GM19043 (cell line): Measurements from ENCODE around the gene PPP4R3A.
"Not testable (repeated sequence)": the region's sequence is repeated elsewhere in the genome, so short reads cannot be mapped to it uniquely, and the experiment has no call there.

Source experiments
- ATAC-seq: cut with Tn5 transposase; IDR thresholded peaks from one replicate; pipeline ENCODE4 v1.9.1; 2021; ENCODE audit warnings: low read depth; ENCODE audit not compliant: unreplicated experiment

The PPP4R3A gene

DNA sequence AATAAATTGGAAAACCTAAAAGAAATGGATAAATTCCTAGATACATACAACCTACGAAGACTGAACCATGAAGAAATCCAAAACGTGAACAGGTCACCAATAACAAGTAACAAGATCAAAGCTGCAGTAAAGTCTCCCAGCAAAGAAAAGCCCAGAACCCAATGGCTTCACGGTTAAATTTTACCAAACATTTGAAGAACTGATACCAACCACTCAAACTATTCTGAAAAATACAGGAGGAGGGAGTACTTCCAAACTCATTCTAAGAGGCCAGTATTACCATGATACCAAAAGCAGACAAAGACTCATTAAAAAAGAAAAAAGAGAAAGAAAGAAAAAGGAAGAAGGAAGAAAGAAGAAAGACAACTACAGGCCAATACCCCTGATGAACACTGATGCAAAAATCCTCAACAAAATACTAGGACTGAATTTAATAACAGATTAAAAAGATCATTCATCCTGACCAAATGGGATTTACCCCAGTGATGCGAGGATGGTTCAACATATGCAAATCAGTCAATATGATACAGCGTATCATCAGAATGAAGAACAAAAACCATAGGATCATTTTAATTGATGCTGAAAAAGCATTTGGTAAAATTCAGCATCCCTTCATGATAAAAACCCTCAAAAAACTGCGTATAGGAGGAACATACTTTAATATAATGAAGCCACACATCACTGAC lies 65.6 kb downstream of the PPP4R3A start:
- ATAC-seq = no peak

DNA sequence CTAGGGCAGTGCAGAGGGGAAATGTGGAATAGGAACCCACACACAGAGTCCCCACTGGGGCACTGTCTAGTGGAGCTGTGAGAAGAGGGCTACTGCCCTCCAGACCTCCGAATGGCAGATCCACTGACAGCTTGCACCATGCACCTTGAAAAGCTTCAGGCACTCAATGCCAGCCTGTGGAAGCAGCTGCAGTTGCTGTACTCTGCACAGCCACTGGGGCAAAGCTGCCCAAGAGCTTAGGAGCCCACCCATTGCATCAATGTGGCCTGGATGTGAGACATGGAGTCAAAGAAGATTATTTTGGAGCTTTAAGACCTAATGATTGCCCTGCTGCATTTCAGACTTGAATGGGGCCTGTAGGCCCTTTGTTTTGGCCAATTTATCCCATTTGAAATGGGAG lies 70.8 kb downstream of the PPP4R3A start:
- ATAC-seq = no peak

DNA sequence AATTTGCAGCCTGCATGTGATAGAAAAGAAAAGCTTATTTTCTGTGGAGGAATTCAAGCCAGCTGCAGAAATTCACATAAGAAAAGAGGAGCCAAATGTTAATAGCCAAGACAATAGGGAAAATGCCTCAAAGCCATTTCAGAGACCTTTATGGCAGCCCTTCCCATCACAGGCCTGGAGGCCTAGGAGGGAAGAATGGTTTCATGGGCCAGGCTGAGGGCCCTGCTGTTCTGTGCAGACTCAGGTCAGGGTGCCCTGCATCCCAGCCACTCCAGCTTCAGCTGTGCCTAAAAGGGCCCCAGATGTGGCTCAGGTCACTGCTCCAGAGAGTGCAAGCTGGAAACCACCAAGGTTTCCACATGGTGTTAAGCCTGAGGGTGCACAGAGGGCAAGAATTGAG lies 71.3 kb downstream of the PPP4R3A start:
- no peak for ATAC-seq

DNA sequence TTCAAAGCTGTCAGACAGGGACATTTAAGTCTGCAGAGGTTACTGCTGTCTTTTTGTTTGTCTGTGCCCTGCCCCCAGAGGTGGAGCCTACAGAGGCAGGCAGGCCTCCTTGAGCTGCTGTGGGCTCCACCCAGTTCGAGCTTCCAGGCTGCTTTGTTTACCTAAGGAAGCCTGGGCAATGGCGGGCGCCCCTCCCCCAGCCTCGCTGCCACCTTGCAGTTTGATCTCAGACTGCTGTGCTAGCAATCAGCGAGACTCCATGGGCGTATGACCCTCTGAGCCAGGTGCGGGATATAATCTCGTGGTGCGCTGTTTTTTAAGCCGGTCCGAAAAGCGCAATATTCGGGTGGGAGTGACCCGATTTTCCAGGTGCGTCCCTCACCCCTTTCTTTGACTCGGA lies 73.8 kb downstream of the PPP4R3A start:
- not testable (repeated sequence) for ATAC-seq

DNA sequence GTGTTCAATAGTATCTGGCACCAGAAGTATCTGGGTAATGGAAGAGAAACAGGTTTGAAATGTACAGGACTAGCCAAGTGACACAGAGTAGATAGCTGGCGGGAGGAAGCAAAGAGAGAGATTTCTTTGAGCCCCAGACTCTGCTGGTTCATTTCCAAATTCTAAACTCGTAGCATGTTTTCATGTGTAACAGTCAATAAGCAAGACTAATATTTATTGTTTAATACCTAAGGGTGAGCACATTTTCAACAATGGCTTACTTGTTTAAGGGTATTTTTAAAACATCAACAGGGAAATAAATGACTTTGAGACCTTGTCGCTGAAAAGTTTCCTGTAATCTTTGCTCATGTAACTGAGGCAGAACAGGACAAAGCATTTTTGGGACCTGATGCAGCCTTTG lies 80.7 kb downstream of the PPP4R3A start:
- ATAC-seq = no peak

DNA sequence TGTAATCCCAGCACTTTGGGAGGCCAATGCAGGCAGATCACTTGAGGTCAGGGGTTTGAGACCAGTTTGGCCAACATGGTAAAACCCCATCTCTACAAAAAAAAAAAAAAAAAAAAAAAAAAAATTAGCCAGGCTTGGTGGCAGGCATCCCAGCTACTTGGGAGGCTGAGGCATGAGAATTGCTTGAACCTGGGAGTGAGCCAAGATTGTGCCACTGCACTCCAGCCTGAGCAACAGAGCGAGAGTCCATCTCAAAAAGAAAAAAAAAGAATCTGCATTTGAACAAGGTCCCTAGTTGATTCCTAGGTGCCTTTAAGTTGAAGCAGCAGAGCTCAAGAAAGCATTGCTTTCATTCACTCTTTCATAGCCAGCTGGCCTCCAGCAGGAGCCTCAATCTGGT lies 81.2 kb downstream of the PPP4R3A start:
- not testable (repeated sequence) for ATAC-seq

DNA sequence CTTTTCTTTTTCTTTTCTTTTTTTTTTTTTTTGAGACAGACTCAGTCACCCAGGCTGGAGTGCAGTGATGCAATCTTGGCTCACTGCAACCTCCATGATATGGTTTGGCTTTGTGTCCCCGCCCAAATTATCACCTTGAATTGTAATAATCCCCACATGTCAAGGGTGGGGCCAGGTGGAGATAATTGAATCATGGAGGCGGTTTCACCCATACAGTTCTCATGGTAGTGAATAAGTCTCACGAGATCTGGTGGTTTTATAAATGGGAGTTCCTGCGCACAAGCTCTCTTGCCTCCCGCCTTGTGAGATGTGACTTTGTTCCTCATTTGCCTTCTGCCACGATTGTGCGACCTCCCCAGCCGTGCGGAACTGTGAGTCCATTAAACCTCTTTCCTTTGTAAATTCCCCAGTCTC lies 84.6 kb downstream of the PPP4R3A start:
- not testable (repeated sequence) for ATAC-seq

DNA sequence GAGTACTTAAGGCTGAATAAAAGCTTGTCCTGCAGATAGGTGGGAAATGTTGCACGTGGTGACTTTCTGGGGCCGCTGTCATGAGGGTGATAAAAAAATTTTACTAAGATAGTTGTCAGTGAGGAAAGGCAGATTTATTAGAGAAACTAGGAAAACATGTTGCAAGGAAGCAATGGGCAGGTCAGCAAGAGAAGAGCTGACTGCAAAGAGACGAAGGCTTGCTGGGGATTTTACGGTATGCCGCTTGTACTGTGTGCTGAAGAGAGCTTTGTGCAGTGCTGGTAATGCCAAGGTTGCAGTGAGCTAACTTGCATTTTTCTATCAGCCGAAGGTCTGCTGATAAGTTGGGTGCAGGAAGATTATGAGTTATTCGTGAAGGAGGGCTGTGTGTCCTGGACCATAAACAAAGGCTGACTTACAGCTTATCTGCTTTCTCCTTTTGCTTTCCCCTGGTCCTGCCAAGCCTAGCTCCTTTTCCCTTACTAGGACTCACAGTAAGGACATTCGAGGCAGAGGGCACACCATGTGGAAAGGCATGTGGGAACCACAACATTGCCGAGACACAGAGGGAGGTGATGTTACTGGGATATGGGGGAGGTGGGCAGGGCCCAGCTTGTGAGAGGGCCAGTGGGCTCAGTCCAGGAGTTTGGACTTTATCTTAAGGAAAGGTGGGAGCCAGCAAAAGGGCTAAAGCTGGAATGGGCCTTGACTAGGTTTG lies 85.1 kb downstream of the PPP4R3A start:
- no peak for ATAC-seq

DNA sequence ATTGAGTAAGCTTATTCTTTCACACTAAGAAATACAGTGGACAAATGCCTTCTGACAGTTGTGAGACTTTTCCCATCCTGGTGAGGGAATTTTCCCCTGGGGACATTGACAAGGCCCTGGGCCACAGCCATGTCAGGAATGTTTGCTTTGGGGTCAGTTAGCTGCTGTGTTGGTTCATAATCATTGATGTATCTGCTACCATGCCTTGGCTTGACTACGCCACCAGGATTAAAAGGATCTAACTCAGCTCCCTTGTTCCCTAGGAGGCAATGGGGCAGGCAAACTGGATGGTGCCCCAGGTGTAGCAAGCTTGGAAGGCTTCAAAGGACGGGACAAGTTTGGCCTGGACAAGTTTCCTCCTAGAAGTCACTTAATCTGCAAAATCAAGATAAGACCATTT lies 89.4 kb downstream of the PPP4R3A start:
- no peak for ATAC-seq

DNA sequence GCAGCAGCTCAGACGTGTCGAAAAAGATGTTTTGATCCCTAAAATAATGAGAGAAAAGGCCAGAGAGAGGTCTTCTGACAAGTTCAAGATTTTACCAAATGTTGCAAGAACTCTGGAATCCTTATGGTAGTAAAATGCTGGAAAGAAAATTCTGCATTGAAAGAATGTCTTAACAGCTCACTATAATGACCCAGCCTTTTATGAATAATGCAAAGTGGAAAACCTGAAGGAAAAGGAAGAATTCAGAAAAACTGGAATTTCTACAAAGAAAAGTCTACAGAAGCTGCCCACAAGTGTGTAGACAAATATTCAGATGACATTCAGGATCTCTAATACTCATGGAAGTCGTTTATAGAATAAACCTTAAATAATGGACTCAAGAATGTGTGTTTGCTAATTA lies 90.7 kb downstream of the PPP4R3A start:
- no peak for ATAC-seq

DNA sequence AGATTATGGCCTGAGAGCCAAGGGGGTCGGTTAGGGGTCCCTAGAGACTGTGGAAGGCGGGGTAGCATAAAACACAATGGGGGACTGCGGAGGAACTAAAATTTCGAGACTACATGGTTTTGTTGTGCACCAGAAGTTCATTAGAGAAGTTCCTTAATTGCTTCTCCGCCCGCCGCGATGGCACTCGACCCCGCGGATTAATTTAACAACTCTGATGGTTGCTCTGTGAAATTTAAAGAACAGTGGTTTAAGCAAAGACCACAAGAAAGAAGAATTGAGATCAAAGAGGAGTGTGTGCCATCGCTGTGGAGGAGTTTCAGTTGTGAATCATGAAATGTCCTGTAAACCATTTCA lies 91.1 kb downstream of the PPP4R3A start:
- ATAC-seq = no peak

DNA sequence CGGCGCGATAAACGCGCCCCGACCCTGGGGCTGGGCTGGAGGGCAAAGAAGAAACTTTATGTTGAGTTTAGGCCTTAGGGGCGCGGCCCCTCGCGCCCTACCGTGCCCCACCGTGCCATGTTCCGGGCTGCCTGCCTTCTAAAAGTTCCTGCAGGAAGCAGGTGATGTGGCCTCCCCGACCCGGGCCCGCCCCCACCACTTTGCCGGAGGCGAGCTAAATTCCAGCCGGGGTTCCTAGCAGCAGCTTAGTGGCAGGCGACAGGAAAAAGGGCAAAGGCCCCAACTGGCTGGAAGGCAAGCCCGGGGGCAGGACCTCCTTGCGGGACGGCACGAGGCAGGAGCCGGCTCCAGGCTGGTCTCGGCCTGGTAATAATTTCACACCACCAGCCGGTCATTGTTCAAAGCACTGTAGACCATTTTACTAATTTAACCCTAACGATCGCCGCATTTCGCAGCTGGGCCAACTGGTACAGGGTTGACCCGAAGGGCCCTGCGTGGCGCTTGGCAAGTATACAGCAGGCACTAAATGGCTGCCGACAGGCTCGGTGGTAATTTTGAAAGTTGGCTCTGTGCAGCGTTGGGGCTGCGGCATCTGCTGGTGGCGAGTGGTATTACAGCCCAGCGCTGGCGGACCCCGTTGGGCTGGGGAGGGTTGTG lies 91.6 kb downstream of the PPP4R3A start:
- no peak for ATAC-seq

DNA sequence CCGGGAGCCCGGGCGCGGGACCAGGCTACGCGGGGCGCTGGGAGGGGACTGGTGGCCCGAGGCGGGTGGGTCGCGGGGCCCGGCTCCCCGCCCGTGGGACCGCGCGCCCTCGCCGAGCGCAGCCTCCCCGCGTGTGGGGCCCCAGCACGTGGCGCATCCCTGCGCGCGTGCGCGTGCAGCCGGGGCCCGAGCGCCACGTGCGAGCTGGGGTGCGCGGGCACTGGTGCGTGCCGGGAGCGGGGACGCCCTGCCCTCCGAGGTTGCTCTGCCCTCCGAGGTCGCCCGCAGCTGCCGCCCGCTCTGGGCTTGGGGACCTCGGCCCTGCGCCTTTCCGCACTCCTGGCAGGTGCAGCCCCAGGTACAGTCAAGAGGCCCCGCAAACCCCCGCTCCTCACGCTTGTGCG lies 92.1 kb downstream of the PPP4R3A start:
- no peak for ATAC-seq

DNA sequence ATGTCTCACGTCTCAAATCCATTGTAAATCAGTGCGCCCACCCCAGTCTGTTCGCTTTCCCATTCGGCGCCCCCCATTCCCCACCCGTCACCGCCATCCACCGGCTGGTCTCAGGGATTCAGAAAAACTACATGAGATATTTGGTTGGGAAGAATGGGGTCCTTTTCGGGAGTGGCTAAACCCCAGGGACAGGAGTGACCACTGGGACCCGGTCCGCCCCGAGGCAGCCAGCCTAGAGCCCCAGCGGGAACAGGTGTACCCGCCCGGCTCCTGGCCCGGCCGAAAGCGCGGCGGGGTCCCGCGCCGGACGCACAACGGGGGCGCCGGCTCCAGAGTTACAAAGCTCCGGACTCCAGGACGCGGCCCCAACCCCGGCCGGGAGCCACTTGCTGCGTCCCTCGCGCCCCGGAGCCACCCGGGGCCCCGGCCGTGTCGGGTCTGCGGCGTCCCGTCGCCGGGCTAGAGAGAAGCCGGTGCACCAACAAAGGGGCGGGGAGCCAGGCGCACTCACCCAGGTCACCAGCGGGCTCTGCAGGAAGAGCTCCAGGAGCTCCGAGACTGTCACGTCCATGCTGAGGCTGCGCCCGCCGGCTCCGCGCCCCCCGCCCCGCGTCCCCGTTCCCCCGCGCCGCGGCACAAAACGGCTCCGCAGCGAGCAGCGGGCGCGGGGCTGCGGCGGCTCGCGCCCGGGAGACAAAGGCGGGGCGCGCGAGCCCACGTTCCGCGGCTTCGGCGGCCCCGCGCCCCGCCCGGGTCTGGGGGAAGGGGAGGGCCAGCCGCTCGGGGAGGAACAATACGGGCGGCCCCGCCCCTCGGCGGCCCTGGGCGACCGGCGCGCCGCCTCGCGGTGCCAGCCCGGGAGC lies 92.8 kb downstream of the PPP4R3A start, which contains the start of gene CCDC88C:
CCDC88C (minus strand) TSS at position 701 of the 863 bp plus-strand sequence; CDS start at position 571, 130 bp downstream.
- ATAC-seq = no peak

DNA sequence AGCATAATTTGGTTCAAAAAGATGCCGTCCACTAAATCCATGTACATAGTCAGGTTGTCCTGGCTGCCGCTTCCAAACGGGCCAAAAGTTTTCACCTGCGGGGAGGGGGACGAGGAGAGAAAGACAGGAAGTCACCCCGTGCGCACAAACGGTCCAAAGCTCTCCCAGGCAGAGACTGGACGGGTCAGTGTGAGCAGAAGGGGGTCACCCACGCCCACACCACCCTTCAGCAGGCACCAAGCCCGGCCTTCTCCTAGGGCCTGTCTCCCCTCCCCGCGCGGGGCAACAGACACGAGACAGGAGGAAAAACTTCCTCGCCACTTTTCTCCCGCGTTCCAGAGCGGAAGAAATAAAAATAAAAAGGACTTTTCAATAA lies 93.4 kb downstream of the PPP4R3A start:
- no peak for ATAC-seq

DNA sequence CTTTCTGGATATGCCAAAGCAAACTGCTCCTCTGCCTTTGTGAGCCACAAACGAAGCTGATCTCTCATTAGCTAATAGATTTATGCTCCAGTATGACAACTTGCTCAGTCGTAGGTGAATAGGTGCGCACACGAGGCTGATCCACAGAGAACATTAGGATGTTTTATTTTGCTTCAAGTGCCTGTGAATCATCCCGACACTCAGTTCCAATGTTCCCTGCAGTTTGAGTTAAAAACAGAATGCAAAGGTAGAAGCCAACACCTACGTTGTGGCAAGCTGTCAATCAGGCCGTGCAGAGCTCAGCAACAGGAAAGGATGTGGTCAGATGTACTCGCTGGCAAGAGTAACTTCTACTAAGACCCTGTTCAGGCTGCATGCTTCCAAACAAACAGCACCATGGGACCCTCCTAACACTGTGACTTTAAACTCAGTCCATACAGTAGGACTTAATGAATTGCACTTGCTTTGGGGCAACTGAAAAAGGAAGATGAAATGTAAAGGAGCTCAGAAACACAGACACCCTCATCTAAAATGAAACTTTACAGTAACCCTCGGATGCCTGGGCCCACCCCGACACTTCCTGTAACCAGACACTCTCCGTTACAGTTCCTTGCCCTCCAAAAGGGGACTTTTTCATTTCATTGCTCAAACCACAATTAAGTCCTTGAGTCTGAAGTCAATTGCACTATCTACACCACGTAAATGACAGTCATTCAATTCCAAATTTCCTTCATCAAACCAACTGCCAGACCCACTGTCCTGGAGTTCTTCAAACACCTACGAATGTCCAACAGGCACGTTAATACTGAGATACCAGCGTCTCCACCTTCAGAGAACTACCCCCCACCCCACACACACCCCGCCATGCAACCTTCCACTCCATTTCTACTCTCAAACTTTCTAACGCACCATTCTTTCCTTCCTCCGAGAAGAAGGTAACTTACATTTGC lies 94.0 kb downstream of the PPP4R3A start:
- ATAC-seq = peak; percentile 63

DNA sequence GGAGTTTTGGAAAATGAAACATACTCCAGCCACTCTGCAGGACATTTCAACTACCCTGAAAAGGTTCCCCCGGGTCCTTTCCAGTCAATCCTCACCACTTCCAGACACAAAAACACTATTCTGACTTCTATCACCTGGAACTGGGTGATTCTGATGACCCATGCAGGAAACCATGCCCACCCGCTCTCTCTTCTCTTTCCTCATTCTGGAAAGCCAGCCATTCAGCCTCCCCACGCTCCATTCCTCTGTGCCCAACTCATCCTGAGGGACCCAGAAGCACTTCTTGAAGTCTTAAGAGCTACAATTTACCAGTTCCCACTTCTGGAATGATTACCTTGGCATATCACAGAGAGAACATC lies 95.7 kb downstream of the PPP4R3A start:
- ATAC-seq = no peak

DNA sequence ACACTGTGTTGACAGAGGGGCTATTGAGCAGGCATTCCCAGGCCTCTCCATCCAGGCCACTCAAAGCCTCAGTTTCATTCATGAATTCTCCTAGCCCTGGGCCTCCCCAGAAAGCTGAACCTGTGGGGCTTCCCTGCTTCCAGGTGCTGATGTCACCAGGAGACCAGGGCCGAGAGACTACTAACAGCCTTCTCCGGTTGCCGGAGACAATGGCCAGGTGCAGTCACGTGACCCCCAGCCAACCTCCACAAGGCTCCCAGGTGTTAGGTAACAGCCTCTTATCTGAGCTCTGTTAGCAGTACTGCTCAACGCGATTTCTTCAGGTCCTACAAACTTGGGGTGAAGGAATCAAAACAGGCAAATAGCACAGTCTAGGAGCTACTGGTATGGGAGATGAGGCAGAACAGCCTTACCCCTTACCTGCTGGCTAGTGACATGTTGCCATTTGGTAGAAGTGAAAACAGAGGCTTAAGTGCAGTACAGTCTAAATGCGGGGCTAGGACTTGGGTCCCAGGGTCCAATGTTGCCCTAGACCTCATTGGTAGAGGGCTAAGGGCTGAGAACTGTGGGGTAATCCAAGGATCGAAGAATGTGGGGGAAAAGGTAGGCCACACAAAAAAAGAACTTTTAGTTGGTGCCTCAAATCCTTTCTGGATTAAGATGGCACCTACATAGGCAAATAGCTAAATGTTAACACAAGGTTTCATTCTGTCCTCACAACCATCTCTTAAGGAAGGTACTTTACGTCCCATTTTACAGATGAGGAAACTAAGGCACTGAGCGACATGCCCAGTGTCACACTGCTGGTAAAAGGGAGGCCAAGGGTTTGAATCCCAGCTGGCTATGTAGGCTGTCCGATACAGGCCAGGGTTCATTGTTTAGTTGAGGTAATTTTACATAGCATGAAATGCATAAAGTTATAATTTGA lies 96.3 kb downstream of the PPP4R3A start:
- no peak for ATAC-seq

DNA sequence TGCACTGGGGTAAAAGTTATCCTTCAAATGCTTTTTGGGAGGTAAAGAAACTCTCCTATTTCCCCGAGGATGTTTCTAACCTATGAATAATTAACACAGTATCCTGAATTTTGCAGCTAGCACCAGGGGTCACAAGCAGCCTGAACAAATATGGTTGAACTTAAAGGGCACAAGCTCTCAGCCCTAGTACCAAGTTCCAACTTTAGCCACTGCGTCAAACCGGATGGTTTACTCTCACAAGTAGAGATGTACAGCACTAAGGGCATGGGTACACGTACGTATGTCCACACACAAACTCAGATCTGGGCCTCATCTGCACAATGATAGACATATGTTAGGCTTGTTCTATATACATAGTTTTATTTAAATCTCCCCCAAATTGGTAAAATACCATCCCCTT lies 97.2 kb downstream of the PPP4R3A start:
- ATAC-seq = no peak
